ENCODE data around the gene ACSL3. TPM values are rescaled to one million over a fixed set of nuclear protein-coding genes. Genes with fewer than 3 reads are reported as not detected.
A peak's percentile ranks its signal among the peaks of the same experiment; 100 is the strongest.
"Not testable (repeated sequence)": the region's sequence is repeated elsewhere in the genome, so short reads cannot be mapped to it uniquely, and the experiment has no call there.

The ACSL3 gene
- total RNA-seq, 4 donors from 2014 or later, result 34.7 to 56.8 (median 38.2) TPM

DNA sequence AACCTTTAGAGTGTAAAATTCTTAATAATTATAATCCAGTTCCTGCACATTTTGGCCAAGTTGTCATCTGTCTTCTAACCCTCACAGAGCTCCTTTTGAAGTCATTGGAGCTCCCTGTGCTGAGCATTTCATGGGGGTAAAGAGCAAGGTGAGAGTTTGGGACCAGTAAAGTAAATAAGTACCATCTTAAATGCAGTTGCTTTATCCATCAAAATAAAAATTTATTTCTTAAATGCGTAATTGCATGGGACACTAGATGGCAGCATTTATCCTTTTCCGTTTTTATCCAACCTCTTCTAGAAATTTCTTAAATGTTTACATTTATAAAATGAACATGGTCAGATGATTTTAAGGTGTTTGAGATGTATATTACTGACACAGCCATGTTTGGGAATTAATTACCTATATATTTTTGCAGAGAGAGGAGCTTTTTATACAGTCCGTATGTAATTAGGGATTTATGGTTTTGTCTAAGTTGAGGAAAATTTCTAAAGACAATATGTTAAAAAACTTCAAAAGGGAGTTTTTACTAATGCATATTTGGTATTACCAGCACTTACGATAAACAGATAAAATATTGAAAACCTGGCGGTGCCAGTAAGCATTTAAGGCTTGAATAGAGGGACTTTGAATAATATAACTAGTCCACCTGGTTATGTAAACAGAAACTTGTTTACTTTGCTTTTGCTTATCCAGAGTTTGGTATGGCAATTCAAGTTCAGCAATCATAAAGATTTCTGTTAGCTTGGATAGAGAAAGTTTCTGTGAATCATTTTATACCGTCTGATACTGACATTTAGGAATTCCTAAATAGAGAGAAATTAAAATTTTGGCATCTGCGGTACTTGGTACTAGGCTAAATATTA is 54.5 kb downstream of the ACSL3 start:
- no peak for TF ChIP-seq POLR2A (IDR thresholded peaks at IDR 0.05)
- TF ChIP-seq, protein P1, sequence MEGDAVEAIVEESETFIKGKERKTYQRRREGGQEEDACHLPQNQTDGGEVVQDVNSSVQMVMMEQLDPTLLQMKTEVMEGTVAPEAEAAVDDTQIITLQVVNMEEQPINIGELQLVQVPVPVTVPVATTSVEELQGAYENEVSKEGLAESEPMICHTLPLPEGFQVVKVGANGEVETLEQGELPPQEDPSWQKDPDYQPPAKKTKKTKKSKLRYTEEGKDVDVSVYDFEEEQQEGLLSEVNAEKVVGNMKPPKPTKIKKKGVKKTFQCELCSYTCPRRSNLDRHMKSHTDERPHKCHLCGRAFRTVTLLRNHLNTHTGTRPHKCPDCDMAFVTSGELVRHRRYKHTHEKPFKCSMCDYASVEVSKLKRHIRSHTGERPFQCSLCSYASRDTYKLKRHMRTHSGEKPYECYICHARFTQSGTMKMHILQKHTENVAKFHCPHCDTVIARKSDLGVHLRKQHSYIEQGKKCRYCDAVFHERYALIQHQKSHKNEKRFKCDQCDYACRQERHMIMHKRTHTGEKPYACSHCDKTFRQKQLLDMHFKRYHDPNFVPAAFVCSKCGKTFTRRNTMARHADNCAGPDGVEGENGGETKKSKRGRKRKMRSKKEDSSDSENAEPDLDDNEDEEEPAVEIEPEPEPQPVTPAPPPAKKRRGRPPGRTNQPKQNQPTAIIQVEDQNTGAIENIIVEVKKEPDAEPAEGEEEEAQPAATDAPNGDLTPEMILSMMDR (IDR thresholded peaks at IDR 0.05 in 4 of 5, conservative IDR thresholded peaks at IDR 0.05 in 1 of 5), result peak; percentile 14 to 59 (median 34)
- ATAC-seq, result no peak
- no peak for DNase-seq
- H3K4me1 ChIP-seq, result peaks cover 56 to 68% of the 10 kb centered on the region in 2 donors
- in situ Hi-C loops (cut with MboI; ENCODE audit: low sequenced_read_pairs in 4 of 4), result no loop called here
- no peaks in the 10 kb centered on the region for H3K9me3 ChIP-seq
- H3K36me3 ChIP-seq, result peaks cover 0 to 7% of the 10 kb centered on the region in 2 donors
- H3K27me3 ChIP-seq, result no peaks in the 10 kb centered on the region
- intact Hi-C loops (cut with DNase I; ENCODE audit: low total_unique reads), result no loop called here
- peak overlapping the region in 2 of 4 donors; percentile 79 for H3K27ac ChIP-seq
- no peak overlapping the region for H3K4me3 ChIP-seq

DNA sequence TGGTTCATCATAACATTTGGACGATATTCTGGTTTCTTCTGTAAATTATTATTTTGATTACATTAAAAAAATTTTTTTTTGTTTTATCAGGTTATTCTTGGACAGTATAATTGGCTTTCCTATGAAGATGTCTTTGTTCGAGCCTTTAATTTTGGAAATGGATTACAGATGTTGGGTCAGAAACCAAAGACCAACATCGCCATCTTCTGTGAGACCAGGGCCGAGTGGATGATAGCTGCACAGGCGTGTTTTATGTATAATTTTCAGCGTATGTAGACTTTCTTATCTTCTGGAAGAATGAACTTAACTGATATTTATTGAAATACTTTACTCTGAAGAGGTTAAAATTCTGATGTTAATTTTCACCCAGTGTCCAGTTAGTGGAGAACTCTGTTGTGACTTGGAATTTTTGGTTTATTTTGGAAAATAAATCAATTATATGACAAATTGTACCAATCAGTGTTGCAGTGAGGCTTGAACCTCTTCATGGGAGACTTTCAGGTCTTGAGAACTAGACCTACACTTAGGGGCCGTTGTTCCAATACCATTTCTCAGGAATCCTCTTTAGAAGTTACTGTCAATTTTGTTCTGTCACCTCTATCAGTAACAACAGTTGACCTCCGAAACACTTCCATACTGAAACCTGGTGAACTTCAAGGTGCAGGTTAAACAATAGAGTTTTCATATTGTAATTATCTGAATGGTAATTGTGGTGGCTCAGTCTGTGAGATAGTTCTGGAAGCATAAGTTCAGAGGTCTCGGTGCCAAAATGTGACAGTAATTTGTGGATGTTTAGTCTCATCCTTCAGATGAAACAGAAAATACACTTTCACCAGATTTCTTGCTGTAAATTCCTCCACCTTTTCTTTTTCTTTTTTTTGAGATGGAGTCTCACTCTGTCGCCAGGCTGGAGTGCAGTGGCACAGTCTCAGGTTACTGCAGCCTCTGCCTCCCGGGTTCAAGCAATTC is 55.7 kb downstream of the ACSL3 start:
- H3K36me3 ChIP-seq, result peaks cover 0 to 7% of the 10 kb centered on the region in 2 donors
- no peaks in the 10 kb centered on the region for H3K27me3 ChIP-seq
- no peak for ATAC-seq
- H3K9me3 ChIP-seq, result no peaks in the 10 kb centered on the region
- intact Hi-C loops (cut with DNase I; ENCODE audit: low total_unique reads) (no loop called here), in situ Hi-C loops (cut with MboI; ENCODE audit: low sequenced_read_pairs in 4 of 4) (no loop called here)
- H3K4me3 ChIP-seq, result no peak overlapping the region
- no peak for DNase-seq
- H3K4me1 ChIP-seq, result peaks cover 51 to 67% of the 10 kb centered on the region in 2 donors
- peak overlapping the region in 3 of 4 donors; percentile 11 to 57 (median 19) for H3K27ac ChIP-seq
- no peak for TF ChIP-seq POLR2A (IDR thresholded peaks at IDR 0.05)
- TF ChIP-seq, protein P1 (IDR thresholded peaks at IDR 0.05 in 4 of 5, conservative IDR thresholded peaks at IDR 0.05 in 1 of 5), result no peak

DNA sequence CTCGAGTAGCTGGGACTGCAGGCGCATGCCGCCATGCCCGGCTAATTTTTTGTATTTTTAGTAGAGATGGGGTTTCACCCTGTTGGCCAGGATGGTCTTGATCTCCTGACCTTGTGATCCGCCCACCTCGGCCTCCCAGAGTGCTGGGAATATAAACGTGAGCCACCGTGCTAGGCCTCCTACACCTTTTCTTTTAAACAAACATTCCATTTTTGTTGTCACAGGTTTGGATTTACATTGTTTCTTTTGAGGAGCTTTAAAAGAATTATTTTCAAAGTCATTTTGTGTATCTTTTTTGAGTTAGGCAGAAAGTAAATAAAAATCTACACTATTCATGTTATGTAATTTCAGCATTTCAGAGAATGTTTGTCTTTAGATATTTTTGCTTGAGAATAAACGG is 56.4 kb downstream of the ACSL3 start:
- H3K36me3 ChIP-seq; intact Hi-C loops (cut with DNase I; ENCODE audit: low total_unique reads); in situ Hi-C loops (cut with MboI; ENCODE audit: low sequenced_read_pairs in 4 of 4): not testable (repeated sequence)

DNA sequence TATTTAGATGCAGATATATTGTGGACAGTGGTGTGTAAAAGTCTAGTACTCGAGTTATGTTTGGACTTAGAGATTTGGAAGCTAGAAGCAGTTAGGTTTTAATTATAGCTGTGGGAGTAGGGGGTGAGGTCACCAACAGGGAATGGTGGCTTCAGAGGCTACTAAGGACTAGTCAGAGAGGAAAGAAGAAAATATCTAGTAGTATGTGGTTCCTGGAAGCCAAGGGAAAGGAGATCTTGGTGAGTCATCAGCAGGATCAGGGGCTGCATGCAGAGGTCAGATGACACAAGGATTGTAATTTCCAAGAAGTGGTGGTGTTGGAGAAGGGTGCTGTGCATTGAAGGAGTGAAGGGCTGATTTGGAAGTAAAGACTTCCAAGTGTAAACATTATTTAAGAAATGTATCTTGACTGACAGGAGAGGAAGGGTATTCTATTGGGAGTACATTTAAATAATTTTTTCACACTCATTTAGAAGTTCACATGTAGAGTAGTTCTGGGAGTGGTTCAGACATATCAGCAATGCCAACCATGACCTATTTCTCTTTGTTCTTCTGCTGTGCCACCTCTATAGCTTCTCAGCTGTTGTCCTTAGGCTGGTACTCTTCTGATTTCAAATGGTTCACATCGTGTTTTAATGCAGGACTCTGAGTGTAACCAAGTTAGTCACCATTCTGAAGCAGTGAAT is 59.1 kb downstream of the ACSL3 start:
- no peaks in the 10 kb centered on the region for H3K27me3 ChIP-seq
- intact Hi-C loops (cut with DNase I; ENCODE audit: low total_unique reads) (no loop called here), in situ Hi-C loops (cut with MboI; ENCODE audit: low sequenced_read_pairs in 4 of 4) (no loop called here)
- DNase-seq (peak; percentile 6 to 24), ATAC-seq (peak; percentile 90 to 91)
- no peak overlapping the region for H3K4me3 ChIP-seq
- peaks cover 25 to 33% of the 10 kb centered on the region in 2 donors for H3K4me1 ChIP-seq
- no peaks in the 10 kb centered on the region for H3K9me3 ChIP-seq
- H3K36me3 ChIP-seq, result peaks cover 0 to 36% of the 10 kb centered on the region in 2 donors
- peak overlapping the region; percentile 56 to 67 (median 60) for H3K27ac ChIP-seq
- TF ChIP-seq, protein P1 (IDR thresholded peaks at IDR 0.05 in 4 of 5, conservative IDR thresholded peaks at IDR 0.05 in 1 of 5), result no peak

More for the DNA sequence above, 56.4 kb downstream of the ACSL3 start:
- not testable (repeated sequence) for H3K9me3 ChIP-seq, H3K27me3 ChIP-seq, H3K4me3 ChIP-seq, DNase-seq, ATAC-seq
- Histone ChIP-seq H3K4me1 (peaks cover 44 to 60% of the 10 kb centered on the region in 2 donors), H3K27ac (peak overlapping the region in 3 of 4 donors; percentile 11 to 57 (median 19))
